Keratinocyte (primary cell): ENCODE measurements around the gene GRIA1. TPM values are rescaled to one million over a fixed set of nuclear protein-coding genes. Genes with fewer than 3 reads are reported as not detected.

Experiments
- DNase-seq: peaks from one replicate; pipeline ENCODE4 v3.0.0-alpha.2; 2011; ENCODE audit warnings: low read depth, missing footprints, low spot score
- FAIRE-seq: peaks from 2 replicates; lab custom pipeline; 2011; peaks lifted over from hg19 to GRCh38; lab: Jason Lieb, UNC
- H2AFZ ChIP-seq: 2 replicates; pipeline ENCODE4 v1.6.0; 2012; ENCODE audit warnings: low read length, control low read depth, inconsistent platforms; ENCODE audit not compliant: control insufficient read depth
- H3K27ac ChIP-seq: 2 replicates; pipeline ENCODE4 v1.5.1; 2011; ENCODE audit warnings: low read length; ENCODE audit not compliant: control insufficient read depth, insufficient read depth
- H3K27me3 ChIP-seq: 3 replicates; pipeline ENCODE4 v1.6.0; 2011; ENCODE audit warnings: low read length; ENCODE audit not compliant: control insufficient read depth, insufficient read depth; ENCODE audit errors: extremely low read depth
- H3K36me3 ChIP-seq, 2 experiments: 2 replicates in 1 of 2; 3 replicates in 1 of 2; pipeline ENCODE4 v1.5.1; 2011; ENCODE audit warnings: low read length in 2 of 2, mild to moderate bottlenecking in 1 of 2; ENCODE audit not compliant: control insufficient read depth in 2 of 2, insufficient read depth in 2 of 2; ENCODE audit errors: extremely low read depth in 1 of 2
- H3K4me1 ChIP-seq: 3 replicates; pipeline ENCODE4 v1.5.1; 2011; ENCODE audit warnings: low read length; ENCODE audit not compliant: control insufficient read depth, insufficient read depth; ENCODE audit errors: extremely low read depth
- H3K4me2 ChIP-seq: 3 replicates; pipeline ENCODE4 v1.6.0; 2011; ENCODE audit warnings: low read depth, low read length; ENCODE audit not compliant: control insufficient read depth, insufficient read depth; ENCODE audit errors: extremely low read depth
- H3K4me3 ChIP-seq, 3 experiments: fragments of 200-600 bp in 1 of 3; sonication (generic) in 1 of 3; 2 replicates in 2 of 3; 3 replicates in 1 of 3; pipeline ENCODE4 v1.5.1; 2011 to 2016; ENCODE audit warnings: low read length in 3 of 3, mild to moderate bottlenecking in 3 of 3, control low read depth in 2 of 3, inconsistent platforms in 1 of 3, low read depth in 1 of 3, mixed read lengths in 1 of 3, mixed run types in 1 of 3, moderate library complexity in 1 of 3; ENCODE audit not compliant: control insufficient read depth in 2 of 3, insufficient read depth in 2 of 3; ENCODE audit errors: extremely low read depth in 1 of 3
- H3K79me2 ChIP-seq: 2 replicates; pipeline ENCODE4 v1.6.0; 2012; ENCODE audit warnings: low read length; ENCODE audit not compliant: control insufficient read depth, insufficient read depth
- H3K9ac ChIP-seq: 3 replicates; pipeline ENCODE4 v1.6.0; 2011; ENCODE audit warnings: low read length; ENCODE audit not compliant: control insufficient read depth, insufficient read depth; ENCODE audit errors: extremely low read depth
- H3K9me1 ChIP-seq: 3 replicates; pipeline ENCODE4 v1.6.0; 2011; ENCODE audit warnings: low read length; ENCODE audit not compliant: control insufficient read depth, insufficient read depth; ENCODE audit errors: extremely low read depth
- H3K9me3 ChIP-seq: 2 replicates; pipeline ENCODE4 v1.5.1; 2012; ENCODE audit warnings: low read depth, low read length; ENCODE audit not compliant: control insufficient read depth
- H4K20me1 ChIP-seq: 3 replicates; pipeline ENCODE4 v1.6.0; 2011; ENCODE audit warnings: low read length; ENCODE audit not compliant: control insufficient read depth, insufficient read depth; ENCODE audit errors: extremely low read depth
- CTCF ChIP-seq, 3 experiments: IDR thresholded peaks in 1 of 3; conservative IDR thresholded peaks in 1 of 3; optimal IDR thresholded peaks in 1 of 3; 2 replicates in 2 of 3; 3 replicates in 1 of 3; pipeline versions ENCODE3 to v1.5.1; 2011; ENCODE audit warnings: low read length in 3 of 3, mild to moderate bottlenecking in 3 of 3, moderate library complexity in 2 of 3, control low read depth in 1 of 3, inconsistent platforms in 1 of 3; ENCODE audit not compliant: insufficient read depth in 2 of 3; ENCODE audit errors: extremely low read depth in 1 of 3
- EZH2 ChIP-seq: IDR thresholded peaks from one replicate; pipeline ENCODE4 v1.6.1; 2012; ENCODE audit warnings: inconsistent platforms, mild to moderate bottlenecking, low read length, moderate library complexity
- dilution Hi-C: fragments of 300-500 bp; cut with MboI; formaldehyde crosslinking; loops from one replicate; pipeline ENCODE4 v1.7.0; 2020; ENCODE audit warnings: low sequenced_read_pairs; ENCODE audit not compliant: extremely low pct_ligation_motif_present
- polyA plus RNA-seq, 5 experiments: library from polyadenylated mRNA; depleted of rRNA in 3 of 5; stranded (reverse) in 3 of 5; stranded (forward) in 1 of 5; unstranded in 1 of 5; fragments of >200 nt; gene quantifications; 1 replicate in 1 of 5; 2 replicates in 3 of 5; 3 replicates in 1 of 5; pipeline versions ENCODE4 v1.2.1 to v1.2.3, GENCODE V29; 2011 to 2012; ENCODE audit warnings: missing spikeins in 2 of 5, low read depth in 1 of 5, low replicate concordance in 1 of 5

GRIA1 gene
- polyA plus RNA-seq, 1 donor (not counting 4 experiments of a cell fraction or from before 2014, with no cell fraction given), result not detected

GRCh38 chr5:153742060-153742459 lies 251.6 kb downstream of the GRIA1 start:
- no peak for FAIRE-seq

GRCh38 chr5:153744751-153745150 lies 254.3 kb downstream of the GRIA1 start:
- H3K9ac ChIP-seq, result no peak overlapping the region
- TF ChIP-seq CTCF (optimal IDR thresholded peaks at IDR 0.05 in 1 of 3, IDR thresholded peaks at IDR 0.05 in 1 of 3, conservative IDR thresholded peaks at IDR 0.05 in 1 of 3; ENCODE audit: extremely low read depth in 1 of 3, insufficient read depth in 2 of 3, low read length in 3 of 3) (no peak), EZH2 (no peak)
- H3K27ac ChIP-seq, result no peak overlapping the region
- no peak overlapping the region for H3K4me2 ChIP-seq
- FAIRE-seq, result no peak
- no peak overlapping the region for H3K4me3 ChIP-seq
- no peaks in the 10 kb centered on the region for H3K36me3 ChIP-seq
- dilution Hi-C loops, result no loop called here
- H3K4me1 ChIP-seq, result no peaks in the 10 kb centered on the region
- no peaks in the 10 kb centered on the region for H4K20me1 ChIP-seq
- no peaks in the 10 kb centered on the region for H3K9me1 ChIP-seq
- H3K9me3 ChIP-seq, result no peaks in the 10 kb centered on the region
- DNase-seq, result no peak
- H3K79me2 ChIP-seq, result no peaks in the 10 kb centered on the region
- no peak overlapping the region for H2AFZ ChIP-seq
- no peaks in the 10 kb centered on the region for H3K27me3 ChIP-seq

More at GRCh38 chr5:153742060-153742459, 251.6 kb downstream of the GRIA1 start:
- Histone ChIP-seq H3K4me2 (no peak overlapping the region), H3K9ac (no peak overlapping the region), H3K79me2 (no peaks in the 10 kb centered on the region), H3K27me3 (no peaks in the 10 kb centered on the region), H2AFZ (no peak overlapping the region), H3K27ac (no peak overlapping the region), H3K9me1 (no peaks in the 10 kb centered on the region), H3K4me1 (no peaks in the 10 kb centered on the region), H3K4me3 (no peak overlapping the region), H3K9me3 (no peaks in the 10 kb centered on the region), H3K36me3 (no peaks in the 10 kb centered on the region), H4K20me1 (no peaks in the 10 kb centered on the region)
- dilution Hi-C loops, result no loop called here
- DNase-seq, result no peak
- no peak for TF ChIP-seq CTCF (optimal IDR thresholded peaks at IDR 0.05 in 1 of 3, IDR thresholded peaks at IDR 0.05 in 1 of 3, conservative IDR thresholded peaks at IDR 0.05 in 1 of 3; ENCODE audit: extremely low read depth in 1 of 3, insufficient read depth in 2 of 3, low read length in 3 of 3)
- no peak for TF ChIP-seq EZH2
